Activated CD4-positive, alpha-beta T cell treated with anti-CD3 and anti-CD28 coated beads, Interleukin-2, Interleukin-4, amounts not matched to agents 100 ng/mL and 50 ng/mL, durations not matched to agents 16 hours and 8 hours (primary cell): Measurements from ENCODE around the gene LST1.

Experiments
- DNase-seq: peaks from one replicate; pipeline ENCODE4 v3.0.0-alpha.2; 2020; ENCODE audit warnings: low spot score

Gene LST1

GRCh38 chr6:31559958-31560696 lies 25.9 kb upstream of the LST1 start:
- peak; percentile 83 for DNase-seq

DNA sequence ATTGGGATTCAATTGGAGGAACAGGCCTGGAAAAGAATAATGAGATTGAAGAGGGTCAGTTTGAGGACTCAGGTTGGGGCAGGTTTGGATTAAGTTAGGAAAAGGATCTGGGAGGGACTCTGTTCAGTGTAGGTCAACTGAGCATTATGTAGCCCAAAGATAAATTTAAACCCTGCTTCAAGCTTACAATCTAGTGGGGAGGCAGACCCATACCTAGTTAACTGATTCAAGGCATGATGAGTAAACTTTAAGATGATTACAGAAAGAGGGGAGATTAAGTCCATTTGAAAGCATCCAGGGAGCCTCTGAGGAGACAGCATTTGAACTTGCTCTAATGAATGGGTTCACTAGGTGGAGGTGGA lies 25.4 kb upstream of the LST1 start:
- DNase-seq = no peak

- no peak for DNase-seq
Measured at GRCh38 chr6:31567531-31568370, 18.3 kb upstream of the LST1 start.

GRCh38 chr6:31568537-31568961 lies 17.5 kb upstream of the LST1 start:
- DNase-seq = peak; percentile 95

GRCh38 chr6:31569861-31570536 lies 16.1 kb upstream of the LST1 start:
- DNase-seq = no peak

DNA sequence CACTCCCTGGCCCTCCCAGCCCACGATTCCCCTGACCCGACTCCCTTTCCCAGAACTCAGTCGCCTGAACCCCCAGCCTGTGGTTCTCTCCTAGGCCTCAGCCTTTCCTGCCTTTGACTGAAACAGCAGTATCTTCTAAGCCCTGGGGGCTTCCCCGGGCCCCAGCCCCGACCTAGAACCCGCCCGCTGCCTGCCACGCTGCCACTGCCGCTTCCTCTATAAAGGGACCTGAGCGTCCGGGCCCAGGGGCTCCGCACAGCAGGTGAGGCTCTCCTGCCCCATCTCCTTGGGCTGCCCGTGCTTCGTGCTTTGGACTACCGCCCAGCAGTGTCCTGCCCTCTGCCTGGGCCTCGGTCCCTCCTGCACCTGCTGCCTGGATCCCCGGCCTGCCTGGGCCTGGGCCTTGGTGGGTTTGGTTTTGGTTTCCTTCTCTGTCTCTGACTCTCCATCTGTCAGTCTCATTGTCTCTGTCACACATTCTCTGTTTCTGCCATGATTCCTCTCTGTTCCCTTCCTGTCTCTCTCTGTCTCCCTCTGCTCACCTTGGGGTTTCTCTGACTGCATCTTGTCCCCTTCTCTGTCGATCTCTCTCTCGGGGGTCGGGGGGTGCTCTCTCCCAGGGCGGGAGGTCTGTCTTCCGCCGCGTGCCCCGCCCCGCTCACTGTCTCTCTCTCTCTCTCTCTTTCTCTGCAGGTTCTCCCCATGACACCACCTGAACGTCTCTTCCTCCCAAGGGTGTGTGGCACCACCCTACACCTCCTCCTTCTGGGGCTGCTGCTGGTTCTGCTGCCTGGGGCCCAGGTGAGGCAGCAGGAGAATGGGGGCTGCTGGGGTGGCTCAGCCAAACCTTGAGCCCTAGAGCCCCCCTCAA lies 13.8 kb upstream of the LST1 start, which contains the start of gene LTA:
Gene LTA (plus strand): TSS at position 249 of the 871 bp plus-strand sequence. CDS start 454 bp downstream, at position 703.
- DNase-seq = peak; percentile 86

- no peak for DNase-seq
Measured at GRCh38 chr6:31573239-31574105, 12.6 kb upstream of the LST1 start.

- peak; percentile 59 for DNase-seq
Measured at GRCh38 chr6:31574106-31575061, 11.7 kb upstream of the LST1 start.

- peak; percentile 95 for DNase-seq
Measured at GRCh38 chr6:31575335-31575901, 10.7 kb upstream of the LST1 start, which contains the start of gene TNF. Gene TNF, plus strand, starts transcription at chr6:31575565. Its CDS starts 177 bp downstream, at chr6:31575742.

DNA sequence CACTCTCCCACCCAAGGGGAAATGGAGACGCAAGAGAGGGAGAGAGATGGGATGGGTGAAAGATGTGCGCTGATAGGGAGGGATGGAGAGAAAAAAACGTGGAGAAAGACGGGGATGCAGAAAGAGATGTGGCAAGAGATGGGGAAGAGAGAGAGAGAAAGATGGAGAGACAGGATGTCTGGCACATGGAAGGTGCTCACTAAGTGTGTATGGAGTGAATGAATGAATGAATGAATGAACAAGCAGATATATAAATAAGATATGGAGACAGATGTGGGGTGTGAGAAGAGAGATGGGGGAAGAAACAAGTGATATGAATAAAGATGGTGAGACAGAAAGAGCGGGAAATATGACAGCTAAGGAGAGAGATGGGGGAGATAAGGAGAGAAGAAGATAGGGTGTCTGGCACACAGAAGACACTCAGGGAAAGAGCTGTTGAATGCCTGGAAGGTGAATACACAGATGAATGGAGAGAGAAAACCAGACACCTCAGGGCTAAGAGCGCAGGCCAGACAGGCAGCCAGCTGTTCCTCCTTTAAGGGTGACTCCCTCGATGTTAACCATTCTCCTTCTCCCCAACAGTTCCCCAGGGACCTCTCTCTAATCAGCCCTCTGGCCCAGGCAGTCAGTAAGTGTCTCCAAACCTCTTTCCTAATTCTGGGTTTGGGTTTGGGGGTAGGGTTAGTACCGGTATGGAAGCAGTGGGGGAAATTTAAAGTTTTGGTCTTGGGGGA lies 10.0 kb upstream of the LST1 start:
- no peak for DNase-seq

GRCh38 chr6:31576897-31577578 lies 9.0 kb upstream of the LST1 start:
- DNase-seq = peak; percentile 79

DNA sequence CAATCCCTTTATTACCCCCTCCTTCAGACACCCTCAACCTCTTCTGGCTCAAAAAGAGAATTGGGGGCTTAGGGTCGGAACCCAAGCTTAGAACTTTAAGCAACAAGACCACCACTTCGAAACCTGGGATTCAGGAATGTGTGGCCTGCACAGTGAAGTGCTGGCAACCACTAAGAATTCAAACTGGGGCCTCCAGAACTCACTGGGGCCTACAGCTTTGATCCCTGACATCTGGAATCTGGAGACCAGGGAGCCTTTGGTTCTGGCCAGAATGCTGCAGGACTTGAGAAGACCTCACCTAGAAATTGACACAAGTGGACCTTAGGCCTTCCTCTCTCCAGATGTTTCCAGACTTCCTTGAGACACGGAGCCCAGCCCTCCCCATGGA lies 8.5 kb upstream of the LST1 start:
- DNase-seq = no peak

- DNase-seq = no peak
Measured at GRCh38 chr6:31578184-31579118, 7.6 kb upstream of the LST1 start.

DNA sequence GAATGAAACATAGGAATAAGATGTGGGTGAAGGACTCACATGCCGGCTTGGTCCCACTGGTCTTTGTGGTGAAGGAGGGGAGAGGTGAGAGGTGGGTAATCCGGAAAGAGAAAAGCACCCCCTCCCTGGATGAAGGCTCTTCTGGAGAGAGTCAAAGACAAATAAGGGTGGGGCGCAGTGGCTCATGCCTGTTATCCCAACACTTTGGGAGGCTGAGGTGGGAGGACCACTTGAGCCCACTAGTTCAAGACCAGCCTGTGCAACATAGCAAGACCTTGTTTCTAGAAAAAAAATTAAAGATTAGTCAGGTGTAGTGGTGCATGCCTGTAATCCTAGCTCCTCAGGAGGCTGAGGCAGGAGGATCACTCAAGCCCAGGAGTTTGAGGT lies 7.0 kb upstream of the LST1 start:
- no peak for DNase-seq

- DNase-seq = peak; percentile 39
Measured at GRCh38 chr6:31579546-31580437, 6.3 kb upstream of the LST1 start.

DNA sequence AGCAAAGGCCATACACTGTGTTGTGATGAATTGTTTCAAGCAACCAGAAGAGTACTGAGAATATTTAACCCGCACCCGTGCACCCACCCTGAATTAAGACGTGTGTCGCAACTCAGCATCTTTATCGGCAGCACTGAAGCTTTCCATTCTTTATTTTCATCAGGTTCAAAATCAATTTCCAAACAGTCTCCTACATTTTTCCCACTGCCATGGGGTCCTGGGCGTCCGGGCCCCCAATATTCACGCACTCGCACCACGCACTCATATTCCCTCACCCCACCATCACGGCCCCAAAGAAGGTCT lies 5.7 kb upstream of the LST1 start:
- DNase-seq = no peak
